NCI-H1436 treated with DMSO at 0.1 percent for 48 hours (cell line): ENCODE measurements around the gene RPS6KA4.
"Not testable (repeated sequence)": the region's sequence is repeated elsewhere in the genome, so short reads cannot be mapped to it uniquely, and the experiment has no call there.

Experiments used
- DNase-seq: peaks from one replicate; lab custom pipeline; 2025; lab: John Stamatoyannopoulos, UW

Gene RPS6KA4

GRCh38 chr11:64387916-64388315 lies 29.0 kb downstream of the RPS6KA4 start:
- DNase-seq, result no peak

GRCh38 chr11:64388894-64389293 lies 29.9 kb downstream of the RPS6KA4 start:
- DNase-seq, result no peak

GRCh38 chr11:64389851-64390250 lies 30.9 kb downstream of the RPS6KA4 start:
- no peak for DNase-seq

- DNase-seq, result no peak
These were observed 31.6 kb downstream of the RPS6KA4 start for GRCh38 chr11:64390558-64390957.

- no peak for DNase-seq
These were observed 32.9 kb downstream of the RPS6KA4 start for GRCh38 chr11:64391839-64392238.

GRCh38 chr11:64395545-64396078 lies 36.6 kb downstream of the RPS6KA4 start:
- no peak for DNase-seq

GRCh38 chr11:64396079-64396591 lies 37.2 kb downstream of the RPS6KA4 start:
- no peak for DNase-seq

GRCh38 chr11:64400102-64400501 lies 41.1 kb downstream of the RPS6KA4 start:
- no peak for DNase-seq

- DNase-seq, result no peak
These were observed 41.7 kb downstream of the RPS6KA4 start for GRCh38 chr11:64400667-64401066.

GRCh38 chr11:64401775-64402174 lies 42.8 kb downstream of the RPS6KA4 start:
- DNase-seq, result no peak

GRCh38 chr11:64403106-64403505 lies 44.1 kb downstream of the RPS6KA4 start:
- no peak for DNase-seq

- DNase-seq, result no peak
These were observed 47.4 kb downstream of the RPS6KA4 start for GRCh38 chr11:64406221-64406946.

GRCh38 chr11:64407221-64407620 lies 48.3 kb downstream of the RPS6KA4 start:
- DNase-seq, result no peak

- DNase-seq, result no peak
These were observed 48.7 kb downstream of the RPS6KA4 start for GRCh38 chr11:64407630-64408029.

- DNase-seq, result no peak
These were observed 50.3 kb downstream of the RPS6KA4 start for GRCh38 chr11:64409278-64409677.

GRCh38 chr11:64409707-64410403 lies 50.9 kb downstream of the RPS6KA4 start:
- no peak for DNase-seq

GRCh38 chr11:64410404-64410734 lies 51.4 kb downstream of the RPS6KA4 start:
- DNase-seq, result no peak

- DNase-seq, result no peak
These were observed 54.5 kb downstream of the RPS6KA4 start for GRCh38 chr11:64413417-64413816.

- DNase-seq, result no peak
These were observed 56.3 kb downstream of the RPS6KA4 start for GRCh38 chr11:64415286-64415685.

GRCh38 chr11:64415996-64416728 lies 57.2 kb downstream of the RPS6KA4 start:
- no peak for DNase-seq

GRCh38 chr11:64418233-64418632 lies 59.3 kb downstream of the RPS6KA4 start:
- DNase-seq, result not testable (repeated sequence)

GRCh38 chr11:64419257-64419790 lies 60.4 kb downstream of the RPS6KA4 start:
- DNase-seq, result no peak
